Activated CD8-positive, alpha-beta memory T cell treated with anti-CD3 and anti-CD28 coated beads for 24 hours (primary cell): ENCODE measurements around the gene LPP.

Experiments
- DNase-seq: peaks from one replicate; pipeline ENCODE4 v3.0.0-alpha.2; 2020

Gene LPP

GRCh38 chr3:188829576-188829975 is 675.6 kb downstream of the LPP start:
- no peak for DNase-seq

GRCh38 chr3:188830893-188831292 is 676.9 kb downstream of the LPP start:
- no peak for DNase-seq

- no peak for DNase-seq
These were observed 678.2 kb downstream of the LPP start for GRCh38 chr3:188832146-188832545.

DNA sequence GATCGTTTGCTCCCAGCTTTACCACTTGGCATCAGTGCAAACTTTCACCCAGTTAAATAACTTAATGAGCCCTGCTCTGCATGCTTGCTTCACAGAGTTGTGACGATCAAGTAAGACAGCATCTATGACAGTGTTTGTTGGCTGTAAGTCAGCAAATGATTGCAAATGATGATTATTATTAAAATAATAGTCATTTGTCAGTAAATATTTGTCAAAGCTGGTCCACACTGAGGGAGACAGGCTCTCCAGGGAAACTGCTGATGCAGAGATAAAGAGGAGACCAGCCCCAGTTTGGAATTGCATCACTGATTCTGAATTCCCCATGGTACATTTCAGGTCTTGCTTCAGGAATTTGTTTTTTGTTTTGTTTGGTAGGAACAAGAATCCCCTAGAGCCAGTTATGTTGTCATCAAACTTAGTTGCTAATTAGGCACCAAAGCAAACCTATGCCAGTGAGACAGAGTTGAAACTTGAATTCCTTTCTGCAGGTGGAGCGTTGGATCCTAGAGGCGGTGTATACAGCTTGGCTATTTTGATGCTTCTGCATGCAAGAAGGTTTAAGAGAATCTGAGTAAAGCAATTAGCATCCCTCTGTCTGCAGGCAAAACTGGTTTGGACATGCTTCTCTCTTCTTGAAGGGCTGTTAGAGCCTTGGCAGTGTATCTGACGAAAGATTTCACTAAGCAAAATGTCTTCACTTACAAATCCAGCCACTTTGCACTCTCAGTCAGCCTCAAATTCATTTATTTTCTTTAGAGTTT is 679.2 kb downstream of the LPP start:
- DNase-seq = no peak

DNA sequence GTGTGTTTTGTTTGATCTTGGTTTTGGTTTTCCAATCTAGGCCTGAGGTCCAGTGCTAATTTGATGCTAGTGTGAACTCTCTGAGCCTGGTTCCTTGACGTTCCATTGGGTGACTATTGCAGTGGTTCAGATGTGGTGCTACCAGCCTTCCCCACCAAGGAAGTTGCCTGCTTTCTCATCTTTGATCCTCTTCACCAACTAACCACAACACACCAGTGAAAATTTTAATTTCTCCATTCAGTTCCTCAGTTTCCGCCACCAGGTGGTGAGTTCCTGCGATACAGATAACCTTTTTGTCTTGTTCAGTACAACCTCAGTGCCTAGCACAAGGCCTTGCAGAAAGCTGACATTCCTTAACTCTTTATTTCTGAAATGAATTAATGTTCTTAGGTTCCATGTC is 680.4 kb downstream of the LPP start:
- DNase-seq = no peak

DNA sequence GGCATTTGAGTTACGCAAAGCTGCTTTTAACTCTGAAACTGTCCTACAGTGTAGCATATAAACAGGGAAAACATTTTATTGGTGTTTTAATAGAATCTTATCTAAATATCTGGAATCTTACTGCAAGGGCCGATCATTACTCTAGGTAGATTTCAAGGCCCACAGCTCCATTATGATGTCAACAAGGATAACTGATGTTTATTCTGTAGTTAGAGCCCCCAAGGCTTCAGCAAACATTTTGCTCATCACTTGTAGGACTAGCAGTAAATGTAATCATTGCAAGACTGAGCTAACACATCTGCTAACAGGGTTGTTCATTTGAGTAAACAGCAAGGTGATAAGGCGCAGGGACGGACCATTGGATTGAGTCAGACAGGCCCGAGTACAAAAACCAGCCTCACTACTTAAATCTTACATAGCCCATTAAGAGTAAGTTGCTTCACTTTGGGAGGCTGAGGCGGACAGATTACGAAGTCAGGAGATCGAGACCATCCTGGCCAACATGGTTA is 685.3 kb downstream of the LPP start:
- DNase-seq = no peak

GRCh38 chr3:188840290-188840689 is 686.3 kb downstream of the LPP start:
- DNase-seq = no peak

DNA sequence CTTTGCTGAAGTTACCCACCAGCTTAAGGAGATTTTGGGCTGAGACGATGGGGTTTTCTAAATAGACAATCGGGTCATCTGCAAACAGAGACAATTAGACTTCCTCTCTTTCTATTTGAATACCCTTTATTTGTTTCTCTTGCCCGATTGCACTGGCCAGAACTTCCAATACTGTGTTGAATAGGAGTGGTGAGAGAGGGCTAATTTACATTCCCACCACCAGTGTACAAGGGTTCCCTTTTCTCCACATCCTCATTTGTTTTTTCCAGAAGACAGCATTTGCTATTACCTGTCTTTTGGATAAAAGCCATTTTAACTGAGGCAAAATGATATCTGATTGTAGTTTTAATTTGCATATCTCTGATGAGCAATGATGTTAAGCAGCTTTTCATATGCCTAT is 687.9 kb downstream of the LPP start:
- no peak for DNase-seq

GRCh38 chr3:188842639-188843038 is 688.7 kb downstream of the LPP start:
- no peak for DNase-seq

DNA sequence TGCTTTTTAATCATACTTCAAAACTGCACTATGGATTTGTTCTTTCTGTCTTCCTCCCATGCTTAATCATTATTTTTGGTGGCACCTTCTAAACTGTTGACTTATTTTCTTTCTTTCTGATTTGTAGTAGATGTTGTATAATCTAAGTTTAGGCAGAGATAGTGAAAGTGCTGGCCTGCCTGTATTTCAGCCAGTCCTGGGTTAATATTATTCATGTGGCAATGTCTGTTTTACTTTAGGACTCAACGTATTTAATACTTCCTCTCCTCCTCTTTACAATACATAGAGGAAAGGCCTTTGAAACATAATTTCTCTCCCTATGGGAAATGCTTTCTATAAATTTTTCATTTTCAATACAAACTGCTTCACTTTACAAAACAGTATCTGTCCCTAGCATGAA is 690.1 kb downstream of the LPP start:
- DNase-seq = no peak

- DNase-seq = no peak
These were observed 691.6 kb downstream of the LPP start for GRCh38 chr3:188845514-188845913.

DNA sequence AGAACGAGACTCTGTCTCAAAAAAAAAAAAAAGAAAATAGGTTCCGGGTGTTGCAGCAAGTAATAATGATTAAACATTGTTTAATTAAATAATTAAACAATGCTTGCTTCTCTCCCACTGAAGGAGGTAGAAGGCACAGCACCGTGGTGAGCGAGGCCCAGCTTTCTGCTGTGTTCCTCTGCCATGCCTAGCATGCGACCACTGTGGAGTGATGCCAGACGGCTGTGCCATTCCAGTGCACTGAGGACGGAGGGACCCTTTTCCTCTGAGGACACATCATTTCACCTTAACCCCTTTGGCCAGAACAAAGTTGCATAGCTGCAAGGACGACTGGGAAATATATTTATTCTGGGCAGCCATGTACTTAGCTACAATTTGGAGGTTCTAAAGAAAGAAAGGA is 695.0 kb downstream of the LPP start:
- no peak for DNase-seq

GRCh38 chr3:188853856-188854771 is 700.2 kb downstream of the LPP start:
- no peak for DNase-seq

DNA sequence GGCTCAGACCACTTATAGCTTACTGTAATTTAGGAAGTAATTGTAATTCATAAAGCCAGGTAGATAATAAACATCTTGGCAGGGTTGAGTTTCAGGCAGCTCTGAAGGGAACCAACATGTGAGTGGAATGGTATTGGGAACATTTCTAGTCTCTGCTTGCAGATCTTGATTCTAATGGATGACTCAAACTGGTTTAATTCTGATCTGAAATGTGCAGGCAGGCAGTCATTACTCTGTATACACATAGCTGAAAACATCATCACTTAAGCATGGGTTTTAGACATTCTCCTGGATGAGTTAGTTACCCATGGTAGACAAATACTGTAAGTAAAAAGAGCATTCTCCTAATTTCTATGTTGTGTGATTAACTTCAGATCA is 700.8 kb downstream of the LPP start:
- DNase-seq = no peak

DNA sequence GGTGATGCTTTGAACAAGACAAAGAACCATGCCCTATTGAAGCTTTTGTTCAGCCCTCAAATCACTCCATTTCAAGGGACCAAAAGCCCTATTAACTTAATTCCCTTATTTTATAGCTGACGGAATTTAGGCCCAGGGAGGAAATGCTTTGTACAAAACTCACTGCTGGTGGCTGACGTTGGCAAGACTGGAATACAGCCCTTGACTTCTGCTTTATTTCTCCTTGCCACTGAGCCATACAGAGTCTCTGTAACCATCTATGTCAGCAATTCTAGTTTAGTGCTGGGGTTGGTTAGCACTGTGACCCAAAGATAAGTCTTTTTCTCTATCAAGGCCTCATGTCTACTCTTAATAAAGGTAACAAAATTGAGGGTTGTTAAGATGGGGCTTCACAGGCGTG is 701.7 kb downstream of the LPP start:
- DNase-seq = no peak

GRCh38 chr3:188860147-188860546 is 706.2 kb downstream of the LPP start:
- DNase-seq = no peak

- DNase-seq = no peak
These were observed 708.1 kb downstream of the LPP start for GRCh38 chr3:188861842-188862744.

DNA sequence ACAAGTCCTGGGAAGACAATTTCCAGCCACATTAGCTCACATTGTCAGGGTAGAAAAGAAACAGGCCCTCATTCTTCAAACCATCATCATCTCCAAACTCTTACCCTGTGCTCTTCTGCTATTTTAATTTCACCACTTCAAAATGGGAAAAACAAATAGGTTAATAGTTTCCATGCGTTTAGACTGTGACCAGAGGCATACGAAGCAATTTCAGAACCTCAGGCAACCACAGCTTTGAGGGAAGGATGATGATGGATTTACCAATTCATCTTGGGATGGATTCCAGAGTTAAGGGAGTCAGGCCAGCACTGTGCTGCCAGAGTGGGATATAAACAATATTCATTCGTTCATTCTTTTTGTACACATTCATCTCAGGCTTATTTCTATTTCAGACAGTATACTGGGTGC is 710.0 kb downstream of the LPP start:
- no peak for DNase-seq

GRCh38 chr3:188867691-188868265 is 713.8 kb downstream of the LPP start:
- DNase-seq = no peak

- no peak for DNase-seq
These were observed 714.8 kb downstream of the LPP start for GRCh38 chr3:188868803-188869202.

GRCh38 chr3:188869628-188870027 is 715.7 kb downstream of the LPP start:
- no peak for DNase-seq

- no peak for DNase-seq
These were observed 716.5 kb downstream of the LPP start for GRCh38 chr3:188870431-188870830.

- no peak for DNase-seq
These were observed 720.6 kb downstream of the LPP start for GRCh38 chr3:188874576-188874975.
